ENCODE results near the gene LIX1. TPM values are rescaled to one million over a fixed set of nuclear protein-coding genes. Genes with fewer than 3 reads are reported as not detected.

LIX1 gene
- total and polyA plus RNA-seq, 8 donors, result 0.12 to 1.8 (median 1.3) TPM; not detected in 3

GRCh38 chr5:97096846-97097245 is 45.6 kb downstream of the LIX1 start:
- no peak overlapping the region for H3K4me3 ChIP-seq
- no peaks in the 10 kb centered on the region for H3K9me3 ChIP-seq
- intact Hi-C loops (cut with DNase I; ENCODE audit: low total_unique reads), result no loop called here
- no peaks in the 10 kb centered on the region for H3K27me3 ChIP-seq
- no peak overlapping the region for H3K27ac ChIP-seq
- peaks cover 0 to 12% (median 4%) of the 10 kb centered on the region in 4 donors for H3K4me1 ChIP-seq
- TF ChIP-seq POLR2A (IDR thresholded peaks at IDR 0.05) (no peak), EP300 (IDR thresholded peaks at IDR 0.05) (no peak), POLR2AphosphoS5 (IDR thresholded peaks at IDR 0.05) (no peak), CTCF (IDR thresholded peaks at IDR 0.05) (no peak)
- DNase-seq, result no peak
- no peaks in the 10 kb centered on the region for H3K36me3 ChIP-seq

- no peaks in the 10 kb centered on the region for H3K36me3 ChIP-seq
- H3K4me1 ChIP-seq, result peaks cover 0 to 8% (median 4%) of the 10 kb centered on the region in 4 donors
- H3K9me3 ChIP-seq, result no peaks in the 10 kb centered on the region
- H3K27me3 ChIP-seq, result no peaks in the 10 kb centered on the region
- no peak overlapping the region for H3K27ac ChIP-seq
- intact Hi-C loops (cut with DNase I; ENCODE audit: low total_unique reads), result no loop called here
- WGBS, 5 donors, result 59 to 74% (median 64%) methylated on average over 5 of the region's 5 CpGs
- no peak for DNase-seq
- H3K4me3 ChIP-seq, result no peak overlapping the region
- no peak for TF ChIP-seq POLR2A (IDR thresholded peaks at IDR 0.05)
- no peak for TF ChIP-seq CTCF (IDR thresholded peaks at IDR 0.05)
- TF ChIP-seq EP300 (IDR thresholded peaks at IDR 0.05), result no peak
- no peak for TF ChIP-seq POLR2AphosphoS5 (IDR thresholded peaks at IDR 0.05)
Observed at GRCh38 chr5:97096191-97096590, 46.2 kb downstream of the LIX1 start.

- peaks cover 0 to 8% (median 4%) of the 10 kb centered on the region in 4 donors for H3K4me1 ChIP-seq
- 73 to 86% (median 84%) methylated on average over 1 of the region's 1 CpG for WGBS, 5 donors
- H3K36me3 ChIP-seq, result no peaks in the 10 kb centered on the region
- no peak overlapping the region for H3K4me3 ChIP-seq
- no peak for TF ChIP-seq POLR2A (IDR thresholded peaks at IDR 0.05)
- no peak for TF ChIP-seq CTCF (IDR thresholded peaks at IDR 0.05)
- no peak for TF ChIP-seq POLR2AphosphoS5 (IDR thresholded peaks at IDR 0.05)
- TF ChIP-seq EP300 (IDR thresholded peaks at IDR 0.05), result no peak
- no peaks in the 10 kb centered on the region for H3K27me3 ChIP-seq
- intact Hi-C loops (cut with DNase I; ENCODE audit: low total_unique reads), result no loop called here
- H3K27ac ChIP-seq, result no peak overlapping the region
- H3K9me3 ChIP-seq, result no peaks in the 10 kb centered on the region
- DNase-seq, result no peak
Observed at GRCh38 chr5:97095318-97095732, 47.1 kb downstream of the LIX1 start.

- 85 to 93% (median 88%) methylated on average over 8 of the region's 8 CpGs for WGBS, 5 donors
- Histone ChIP-seq H3K27me3 (no peaks in the 10 kb centered on the region), H3K4me3 (no peak overlapping the region), H3K4me1 (peaks cover 0 to 8% (median 4%) of the 10 kb centered on the region in 4 donors), H3K27ac (no peak overlapping the region), H3K9me3 (no peaks in the 10 kb centered on the region), H3K36me3 (no peaks in the 10 kb centered on the region)
- TF ChIP-seq CTCF (IDR thresholded peaks at IDR 0.05) (no peak), POLR2AphosphoS5 (IDR thresholded peaks at IDR 0.05) (no peak), EP300 (IDR thresholded peaks at IDR 0.05) (no peak), POLR2A (IDR thresholded peaks at IDR 0.05) (no peak)
- intact Hi-C loops (cut with DNase I; ENCODE audit: low total_unique reads), result no loop called here
- DNase-seq, result no peak
Observed at GRCh38 chr5:97094579-97095317, 47.7 kb downstream of the LIX1 start.
